Calu3 (cell line): Measurements from ENCODE around the gene HTD2. TPM values are rescaled to one million over a fixed set of nuclear protein-coding genes. Genes with fewer than 3 reads are reported as not detected.
"Not testable (repeated sequence)": the region's sequence is repeated elsewhere in the genome, so short reads cannot be mapped to it uniquely, and the experiment has no call there.

ENCODE experiments used
- BruUV-seq: library from RNA; stranded (reverse); fragments of 400-500 nt; replicated peaks from 2 replicates; lab custom pipeline; 2021; lab: Mats Ljungman, UMichigan
- CTCF ChIA-PET: fragments of 300-600 bp; sonication (Branson Sonifier 250); formaldehyde crosslinking; loops from one replicate; lab custom pipeline; 2022; ENCODE audit warnings: antibody characterized with exemption; lab: Charles Lee
- DNase-seq: peaks from one replicate; pipeline ENCODE4 v3.0.0; 2022
- H3K27ac Mint-ChIP-seq: one replicate; pipeline ENCODE4 v1.8.0; 2022; ENCODE audit warnings: mixed read lengths; ENCODE audit not compliant: unreplicated experiment
- H3K27me3 Mint-ChIP-seq: one replicate; pipeline ENCODE4 v1.8.0; 2022; ENCODE audit warnings: mixed read lengths; ENCODE audit not compliant: unreplicated experiment
- H3K36me3 Mint-ChIP-seq: one replicate; pipeline ENCODE4 v1.8.0; 2022; ENCODE audit warnings: mild to moderate bottlenecking, moderate library complexity, mixed read lengths; ENCODE audit not compliant: insufficient read depth, unreplicated experiment
- H3K4me1 Mint-ChIP-seq: one replicate; pipeline ENCODE4 v1.8.0; 2022; ENCODE audit warnings: mild to moderate bottlenecking, low read depth, mixed read lengths; ENCODE audit not compliant: unreplicated experiment
- H3K4me3 Mint-ChIP-seq: one replicate; pipeline ENCODE4 v1.8.0; 2022; ENCODE audit warnings: mild to moderate bottlenecking, low read depth, moderate library complexity, mixed read lengths; ENCODE audit not compliant: unreplicated experiment
- H3K9me3 Mint-ChIP-seq: one replicate; pipeline ENCODE4 v1.8.0; 2022; ENCODE audit warnings: low read depth, mixed read lengths; ENCODE audit not compliant: unreplicated experiment
- CTCF ChIP-seq: fragments of 200-600 bp; IDR thresholded peaks from one replicate; pipeline ENCODE4 v1.8.0; 2022; ENCODE audit warnings: antibody characterized with exemption; ENCODE audit not compliant: unreplicated experiment
- intact Hi-C: fragments of 100-400 bp; cut with micrococcal nuclease; formaldehyde crosslinking; loops from one replicate; pipeline ENCODE4 v1.10.0; 2022; ENCODE audit not compliant: unreplicated experiment
- total RNA-seq: library from RNA; stranded (reverse); gene quantifications from 2 replicates; pipeline ENCODE4 v1.2.3, GENCODE V29; 2022

HTD2 gene
- total RNA-seq, 1 experiment from 2014 or later, result 8.5 TPM

GRCh38 chr3:58285334-58285733, 21.0 kb upstream of the HTD2 start:
- BruUV-seq, result no TSS peak
- Mint-ChIP-seq H3K27me3 (no peaks in the 10 kb centered on the region), H3K4me3 (no peak overlapping the region), H3K36me3 (no peaks in the 10 kb centered on the region), H3K9me3 (no peaks in the 10 kb centered on the region), H3K4me1 (no peaks in the 10 kb centered on the region), H3K27ac (no peak overlapping the region)
- no peak for TF ChIP-seq CTCF
- intact Hi-C loops, result no loop called here
- DNase-seq, result no peak
- CTCF ChIA-PET, result interaction anchor here (1.2 kb wide), 1 partner anchor 21 kb away, joined by 4 read pairs; the partner anchor contains the start of gene HTD2

GRCh38 chr3:58287354-58287753, 19.0 kb upstream of the HTD2 start:
- CTCF ChIA-PET, result no interaction called here
- no peak overlapping the region for H3K27ac Mint-ChIP-seq
- TF ChIP-seq CTCF, result no peak

GRCh38 chr3:58288011-58288728, 18.1 kb upstream of the HTD2 start:
- intact Hi-C loops, result no loop called here
- Mint-ChIP-seq H3K4me3 (no peak overlapping the region), H3K36me3 (no peaks in the 10 kb centered on the region), H3K4me1 (no peaks in the 10 kb centered on the region), H3K9me3 (no peaks in the 10 kb centered on the region), H3K27ac (no peak overlapping the region), H3K27me3 (no peaks in the 10 kb centered on the region)
- no peak for TF ChIP-seq CTCF
- DNase-seq, result no peak
- CTCF ChIA-PET, result no interaction called here
- no TSS peak for BruUV-seq

More at GRCh38 chr3:58287354-58287753, 19.0 kb upstream of the HTD2 start:
- Mint-ChIP-seq H3K9me3 (no peaks in the 10 kb centered on the region), H3K4me1 (no peaks in the 10 kb centered on the region), H3K36me3 (no peaks in the 10 kb centered on the region), H3K27me3 (no peaks in the 10 kb centered on the region), H3K4me3 (no peak overlapping the region)
- no TSS peak for BruUV-seq
- intact Hi-C loops, result no loop called here
- DNase-seq, result no peak

GRCh38 chr3:58288964-58289613, 17.2 kb upstream of the HTD2 start:
- H3K4me3 Mint-ChIP-seq, CTCF ChIA-PET, H3K4me1 Mint-ChIP-seq, H3K27ac Mint-ChIP-seq, H3K27me3 Mint-ChIP-seq, intact Hi-C loops, DNase-seq, H3K9me3 Mint-ChIP-seq, BruUV-seq, H3K36me3 Mint-ChIP-seq: not testable (repeated sequence)

GRCh38 chr3:58290446-58290845, 15.9 kb upstream of the HTD2 start:
- CTCF ChIA-PET, H3K27ac Mint-ChIP-seq, BruUV-seq, H3K9me3 Mint-ChIP-seq, DNase-seq, H3K27me3 Mint-ChIP-seq, intact Hi-C loops, H3K36me3 Mint-ChIP-seq, H3K4me1 Mint-ChIP-seq, H3K4me3 Mint-ChIP-seq: not testable (repeated sequence)
